AML-193 (cell line): ENCODE measurements around the gene UBASH3A.

ENCODE experiments used
- DNase-seq, 2 experiments: peaks; one replicate each; lab custom pipeline; 2025; lab: John Stamatoyannopoulos, UW

UBASH3A gene

DNA sequence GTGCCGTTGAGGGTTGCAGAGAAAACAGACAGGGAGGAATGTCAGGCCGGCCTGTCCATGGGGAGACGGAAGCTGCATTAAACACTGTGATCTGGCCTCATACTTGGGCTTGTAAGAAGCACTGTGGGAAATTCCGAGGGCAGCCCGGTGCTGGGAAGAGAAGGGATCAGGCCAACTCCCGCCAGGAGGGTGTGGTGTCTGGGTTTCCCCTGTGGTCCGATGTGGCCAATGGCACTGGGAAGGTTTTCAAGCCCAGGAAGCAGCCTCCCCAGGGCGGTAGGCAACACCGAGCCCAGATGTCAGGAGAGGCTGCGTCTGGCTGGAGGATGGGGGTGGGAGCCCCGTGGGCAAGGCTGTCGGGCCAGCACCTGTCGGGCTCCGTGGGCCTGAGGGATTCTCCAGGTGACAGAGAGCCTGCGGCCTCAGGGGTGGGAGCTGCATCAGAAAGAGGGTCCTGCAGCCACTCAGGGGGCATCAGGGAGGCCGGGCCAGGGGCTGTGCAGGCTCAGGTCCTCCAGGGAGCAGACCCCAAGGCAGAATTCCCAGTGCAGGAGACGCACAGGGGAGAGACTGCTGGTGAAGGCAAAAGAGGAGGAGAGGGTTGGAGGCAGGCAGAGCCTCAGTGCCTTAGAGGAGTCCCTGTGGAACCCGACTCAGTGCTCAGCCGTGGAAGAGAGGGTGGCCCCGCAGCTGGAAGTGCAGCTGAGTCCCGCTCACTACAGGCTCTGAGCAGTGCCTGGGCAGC, 8.4 kb downstream of the UBASH3A start:
- no peak for DNase-seq

- no peak for DNase-seq
Observed at GRCh38 chr21:42412636-42412933, 8.9 kb downstream of the UBASH3A start.

DNA sequence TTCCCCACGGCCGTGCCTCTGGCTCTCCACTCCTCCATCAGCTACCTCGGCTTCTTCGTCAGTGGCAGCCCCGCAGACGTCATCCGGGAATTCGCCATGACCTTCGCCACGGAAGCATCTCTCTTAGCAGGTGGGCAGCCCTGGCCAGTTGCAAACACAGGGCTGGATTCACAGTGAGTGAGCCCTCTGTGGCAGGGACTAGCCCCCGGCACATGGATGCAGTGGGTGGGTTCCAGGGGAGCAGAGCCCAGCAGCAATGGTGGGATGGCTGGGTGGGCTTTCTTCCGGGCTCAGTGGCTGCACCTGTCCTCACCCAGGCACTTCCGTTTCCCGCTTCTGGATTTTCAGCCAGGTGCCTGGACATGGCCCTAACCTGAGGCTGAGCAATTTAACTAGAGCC, 9.4 kb downstream of the UBASH3A start:
- no peak for DNase-seq

GRCh38 chr21:42413500-42413899, 9.8 kb downstream of the UBASH3A start:
- no peak for DNase-seq

DNA sequence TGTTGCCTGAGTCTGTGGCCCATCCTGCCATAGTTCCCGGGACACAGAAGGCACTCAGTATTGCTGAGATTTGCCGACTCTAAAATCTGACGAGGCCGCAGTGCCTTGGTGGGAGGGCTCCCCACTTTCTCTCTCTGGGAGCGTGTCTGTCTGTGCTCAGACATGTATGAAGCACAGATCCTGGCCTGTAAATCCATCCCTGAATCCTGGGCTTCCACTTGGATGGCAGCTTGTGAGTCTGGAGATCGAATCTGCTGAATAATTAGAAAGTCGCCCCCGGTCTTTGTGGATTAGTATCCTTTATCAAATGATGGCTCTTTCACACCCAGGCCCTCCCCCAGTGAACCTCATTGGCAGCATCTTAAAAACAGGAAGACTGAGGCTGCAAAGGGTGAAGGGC, 10.4 kb downstream of the UBASH3A start:
- DNase-seq: no peak

GRCh38 chr21:42414553-42414927, 10.8 kb downstream of the UBASH3A start:
- DNase-seq: no peak

- no peak for DNase-seq
Observed at GRCh38 chr21:42414928-42415769, 11.4 kb downstream of the UBASH3A start.

DNA sequence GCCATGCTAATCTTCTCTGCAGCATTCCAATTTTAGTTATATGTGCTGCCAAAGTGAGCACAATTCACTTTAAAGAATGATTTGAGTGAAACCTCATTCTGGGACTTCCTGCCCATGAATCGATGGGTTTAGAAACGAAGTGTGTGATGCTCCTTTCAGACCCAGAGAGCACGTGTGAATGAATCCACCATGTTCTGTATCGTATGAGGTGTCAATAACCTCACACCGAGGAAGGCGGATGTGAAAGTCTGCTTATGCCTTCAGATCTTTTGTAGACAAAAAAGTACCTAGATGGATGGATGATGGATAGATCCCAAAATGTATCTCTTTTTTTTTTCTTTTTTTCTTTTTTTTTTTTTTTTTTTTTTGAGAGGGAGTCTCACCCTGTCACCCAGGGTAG, 13.8 kb downstream of the UBASH3A start:
- DNase-seq: no peak

GRCh38 chr21:42418886-42419285, 15.2 kb downstream of the UBASH3A start:
- DNase-seq: no peak

DNA sequence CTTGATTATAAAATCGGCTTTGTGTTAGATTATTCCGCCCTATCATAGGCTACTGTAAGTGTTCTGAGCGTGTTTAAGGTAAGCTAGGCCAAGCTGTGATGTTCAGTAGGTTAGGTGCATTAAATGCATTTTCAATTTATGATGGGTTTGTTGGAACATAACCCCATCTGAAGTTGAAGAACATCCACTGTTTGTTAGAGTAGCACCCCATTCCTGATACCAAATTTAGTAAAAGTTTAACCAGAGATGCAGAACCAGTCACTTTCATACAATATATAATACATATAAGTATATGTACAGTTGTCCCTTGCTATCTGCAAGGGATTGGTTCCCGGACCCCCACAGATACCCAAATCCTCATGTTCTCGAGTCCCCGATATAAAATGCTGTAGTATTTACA, 16.1 kb downstream of the UBASH3A start:
- no peak for DNase-seq

GRCh38 chr21:42421018-42421793, 17.5 kb downstream of the UBASH3A start:
- DNase-seq: no peak

GRCh38 chr21:42423197-42423675, 19.5 kb downstream of the UBASH3A start:
- no peak for DNase-seq

GRCh38 chr21:42423685-42424084, 20.0 kb downstream of the UBASH3A start:
- no peak for DNase-seq

DNA sequence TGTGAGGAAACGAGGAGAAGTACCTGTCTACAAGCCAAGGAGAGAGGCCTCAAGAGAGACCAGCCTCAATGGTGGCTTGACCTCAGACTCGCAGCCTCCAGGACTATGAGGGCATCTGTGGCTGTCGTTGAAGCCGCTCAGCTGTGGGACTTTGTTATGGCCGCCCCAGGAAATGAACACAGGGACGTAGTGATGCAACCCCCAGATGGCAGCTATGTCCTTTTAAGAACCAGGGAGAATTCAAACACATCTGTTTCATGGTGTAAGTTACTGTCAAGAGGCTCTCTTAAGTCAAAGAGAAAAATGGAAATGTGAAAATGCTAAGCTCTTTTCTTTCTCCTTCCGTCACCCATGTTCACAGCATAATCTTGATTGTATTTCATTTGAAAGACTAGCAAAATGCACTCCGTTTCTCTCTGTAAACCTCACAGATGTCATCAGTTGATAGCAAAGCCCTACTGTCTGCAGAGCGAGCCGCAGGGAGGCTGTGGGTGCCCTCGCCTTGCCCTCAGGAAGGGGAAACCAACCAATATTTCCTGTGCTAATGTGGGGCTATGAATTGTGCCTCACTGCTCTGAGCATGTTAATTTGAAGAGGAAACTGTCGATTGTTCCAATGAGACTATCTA, 21.3 kb downstream of the UBASH3A start:
- DNase-seq: peak; percentile 68 to 71

DNA sequence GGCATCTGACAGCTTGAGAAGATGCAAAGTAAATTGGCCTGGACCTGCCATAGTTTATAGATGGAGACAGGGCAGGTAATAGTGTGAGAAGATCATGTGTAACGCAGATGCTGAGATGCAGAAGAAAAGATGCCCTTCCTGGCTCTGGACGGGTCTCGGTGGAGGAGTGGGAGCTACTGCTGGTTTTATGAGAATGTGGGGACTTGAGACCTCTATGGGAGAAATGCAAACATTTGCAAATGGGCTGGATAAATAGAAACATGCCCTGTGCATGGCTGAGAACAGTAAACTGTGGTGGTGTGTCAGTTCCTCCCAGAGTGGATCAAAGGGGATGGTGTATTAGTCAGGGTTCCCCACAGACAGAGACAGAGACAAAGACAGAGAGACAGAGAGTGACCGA, 21.9 kb downstream of the UBASH3A start:
- DNase-seq: no peak

GRCh38 chr21:42426424-42426823, 22.7 kb downstream of the UBASH3A start:
- no peak for DNase-seq

GRCh38 chr21:42426876-42427480, 23.3 kb downstream of the UBASH3A start:
- DNase-seq: no peak

GRCh38 chr21:42427809-42428419, 24.2 kb downstream of the UBASH3A start:
- no peak for DNase-seq

GRCh38 chr21:42429021-42429420, 25.3 kb downstream of the UBASH3A start:
- no peak for DNase-seq

DNA sequence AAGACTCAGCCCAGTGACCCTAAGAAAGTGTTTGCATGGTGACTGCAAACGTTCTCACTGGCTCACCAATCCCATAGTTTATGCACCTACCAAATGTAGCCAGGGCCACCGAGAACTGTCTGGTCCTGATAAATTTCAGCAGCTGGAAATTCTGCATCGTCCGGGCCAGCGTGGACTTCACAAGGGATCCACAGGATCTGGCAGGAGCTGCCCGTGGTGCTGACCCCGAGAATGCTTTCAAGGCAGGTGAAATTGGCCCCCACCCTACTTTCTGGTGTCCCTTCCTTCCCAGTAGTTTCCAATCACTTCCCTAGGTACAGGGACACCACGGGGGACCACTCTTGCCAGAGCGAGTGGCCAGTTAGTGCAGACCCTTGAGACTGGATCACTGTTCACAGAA, 26.2 kb downstream of the UBASH3A start:
- no peak for DNase-seq

- DNase-seq: no peak
Observed at GRCh38 chr21:42430521-42430920, 26.8 kb downstream of the UBASH3A start.
